SK-N-SH (cell line): ENCODE measurements around the gene SOD3.

Experiments used
- CTCF ChIP-seq: fragments of 200-600 bp; sonication (generic); IDR thresholded peaks from 2 replicates; pipeline ENCODE4 v1.6.1; 2017; ENCODE audit warnings: antibody characterized with exemption, mild to moderate bottlenecking, moderate library complexity
- MXI1 ChIP-seq: IDR thresholded peaks from 2 replicates; pipeline ENCODE4 v1.6.1; 2012; ENCODE audit warnings: mild to moderate bottlenecking, low read depth, low read length, improper control_type of control experiment
- PBX3 ChIP-seq: IDR thresholded peaks from 2 replicates; pipeline ENCODE4; 2012
- POLR2AphosphoS5 ChIP-seq: IDR thresholded peaks from 2 replicates; pipeline ENCODE4 v1.6.1; 2012; ENCODE audit warnings: low read depth, low read length
- REST ChIP-seq: IDR thresholded peaks from 2 replicates; pipeline ENCODE4 v1.6.1; 2012; ENCODE audit warnings: mild to moderate bottlenecking, low read depth, low read length, moderate library complexity
- TEAD4 ChIP-seq: IDR thresholded peaks from 2 replicates; pipeline ENCODE4 v1.4.0; 2012; ENCODE audit warnings: mild to moderate bottlenecking, borderline replicate concordance; ENCODE audit not compliant: insufficient read depth
- YY1 ChIP-seq: IDR thresholded peaks from 2 replicates; pipeline ENCODE4 v1.4.0; 2012; ENCODE audit warnings: low read depth, mild to moderate bottlenecking

GRCh38 chr4:24843096-24843495 lies 47.7 kb downstream of the SOD3 start:
- TF ChIP-seq YY1: no peak
- no peak for TF ChIP-seq CTCF
- no peak for TF ChIP-seq PBX3
- TF ChIP-seq POLR2AphosphoS5: no peak
- no peak for TF ChIP-seq TEAD4
- no peak for TF ChIP-seq MXI1
- no peak for TF ChIP-seq REST
